Right kidney (tissue), 9 donors: ENCODE measurements around the gene KRT25.
A peak's percentile ranks its signal among the peaks of the same experiment; 100 is the strongest.

Experiments
- DNase-seq: peaks from one replicate; pipeline ENCODE4 v3.0.0-alpha.2; 2016
- long read RNA-seq, 8 donors: transcript quantifications; one replicate each; lab custom pipeline, GENCODE V29; 2026

KRT25 gene, protein sequence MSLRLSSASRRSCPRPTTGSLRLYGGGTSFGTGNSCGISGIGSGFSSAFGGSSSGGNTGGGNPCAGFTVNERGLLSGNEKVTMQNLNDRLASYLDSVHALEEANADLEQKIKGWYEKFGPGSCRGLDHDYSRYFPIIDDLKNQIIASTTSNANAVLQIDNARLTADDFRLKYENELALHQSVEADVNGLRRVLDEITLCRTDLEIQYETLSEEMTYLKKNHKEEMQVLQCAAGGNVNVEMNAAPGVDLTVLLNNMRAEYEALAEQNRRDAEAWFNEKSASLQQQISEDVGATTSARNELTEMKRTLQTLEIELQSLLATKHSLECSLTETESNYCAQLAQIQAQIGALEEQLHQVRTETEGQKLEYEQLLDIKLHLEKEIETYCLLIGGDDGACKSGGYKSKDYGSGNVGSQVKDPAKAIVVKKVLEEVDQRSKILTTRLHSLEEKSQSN
- long read RNA-seq, donor 1, result 0 reads
- long read RNA-seq, donor 2, result 0 reads
- long read RNA-seq, donor 3, result 0 reads
- long read RNA-seq, donor 4, result 0 reads
- long read RNA-seq, donor 5, result 0 reads
- long read RNA-seq, donor 6, result 0 reads
- long read RNA-seq, donor 7, result 0 reads
- long read RNA-seq, donor 8, result 0 reads

DNA sequence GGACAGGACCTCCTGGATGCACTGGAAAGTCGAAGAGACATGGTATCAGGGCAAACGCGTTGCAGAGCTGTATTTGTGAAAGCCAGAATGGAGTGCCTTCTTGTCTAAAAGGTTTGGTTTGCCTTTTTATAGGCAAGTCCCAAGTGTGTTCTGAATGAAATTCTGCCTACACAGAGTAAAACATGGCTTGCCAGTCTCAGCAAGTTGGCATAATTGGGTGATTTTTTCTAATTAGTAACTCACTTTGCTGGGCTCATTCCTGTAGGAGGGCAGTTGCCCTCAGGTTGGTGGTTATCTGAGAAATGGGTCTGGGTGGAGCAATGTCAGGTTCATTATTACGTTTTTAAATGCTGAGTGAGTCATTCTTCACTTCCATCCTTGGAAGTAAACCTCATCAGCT is at the start of gene KRT25:
Gene KRT25, minus strand, starts transcription at position 101 of the 400 bp plus-strand sequence. Its CDS starts 60 bp downstream, at position 41.
- no peak for DNase-seq

DNA sequence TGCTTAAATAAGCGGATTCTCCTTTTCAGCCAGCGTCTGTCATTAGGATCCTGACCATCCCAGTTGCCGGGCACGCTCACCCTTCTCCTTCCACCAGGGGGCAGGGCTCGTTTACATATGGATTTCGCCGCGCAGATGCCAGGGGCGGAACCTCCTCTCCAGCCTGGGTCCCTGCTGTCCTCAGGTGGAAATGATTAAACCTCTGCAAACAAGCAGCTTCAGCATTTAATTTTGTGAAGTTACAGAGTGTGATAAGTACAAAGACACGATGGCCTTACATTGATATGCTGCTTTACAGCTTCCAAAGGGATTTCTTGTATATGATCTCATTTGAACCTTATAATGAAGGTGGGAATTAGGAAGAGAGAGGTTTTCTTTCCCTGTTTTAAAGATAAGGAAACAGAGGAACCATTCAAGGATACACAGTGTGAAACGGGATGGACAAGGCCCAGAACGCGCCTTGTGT is 48.5 kb upstream of the KRT25 start:
- peak; percentile 44 for DNase-seq

DNA sequence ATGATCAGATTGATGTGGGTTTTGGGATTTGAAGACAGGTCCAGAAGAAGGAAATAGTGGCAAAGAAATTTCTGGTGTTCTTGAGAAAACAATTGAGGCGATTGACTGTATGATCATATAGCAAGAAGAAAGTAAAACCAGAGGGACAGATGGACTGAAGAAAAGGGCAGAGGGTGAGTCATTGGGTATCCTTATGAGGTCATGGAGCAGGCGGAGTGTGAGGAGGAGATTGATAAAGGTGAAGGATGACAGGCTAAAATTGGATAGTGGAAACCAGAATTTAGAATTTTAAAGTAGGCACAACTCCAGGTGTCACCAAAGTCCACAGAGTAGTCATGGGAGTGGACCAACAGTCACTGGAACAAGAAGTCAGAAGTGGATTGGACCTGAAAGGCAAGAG is 46.0 kb upstream of the KRT25 start:
- no peak for DNase-seq

DNA sequence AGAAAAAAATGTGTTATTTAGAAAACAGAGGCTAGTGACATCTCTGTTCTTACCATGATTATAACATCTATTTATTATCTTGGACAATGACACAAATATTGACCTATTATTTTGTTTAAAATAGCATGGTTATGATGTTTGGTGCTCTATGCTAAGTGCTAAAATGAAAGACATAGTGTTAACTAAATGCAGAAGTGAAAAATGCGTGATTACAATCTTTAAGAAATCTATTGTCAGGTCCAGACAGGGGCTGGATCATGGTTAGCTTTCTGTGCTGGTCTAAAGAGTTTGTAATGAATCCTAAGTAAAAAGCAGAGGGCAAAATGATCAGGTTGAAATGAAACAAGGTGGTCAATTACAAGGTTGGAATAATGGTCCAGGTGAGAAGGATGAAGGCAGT is 45.2 kb upstream of the KRT25 start:
- no peak for DNase-seq

DNA sequence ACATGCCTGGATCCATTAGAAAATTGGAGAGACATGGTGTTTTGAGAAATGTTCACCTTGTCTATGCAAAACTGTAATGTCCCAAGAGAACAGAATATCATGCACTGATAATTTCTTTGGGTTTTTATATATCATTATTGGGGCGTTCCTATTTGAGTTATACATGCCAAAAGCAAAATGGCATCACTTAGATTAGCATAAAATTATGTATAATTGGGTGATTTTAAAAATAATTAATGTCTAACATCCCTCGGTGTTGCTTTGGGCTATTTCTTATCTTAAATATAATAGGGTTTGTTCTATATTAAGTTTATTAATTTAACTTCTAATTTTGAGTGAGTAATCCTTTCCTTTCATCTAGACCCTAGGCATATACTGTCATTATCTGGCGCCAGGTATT is 44.7 kb upstream of the KRT25 start, which contains the start of gene KRT28:
Gene KRT28, minus strand, starts transcription at position 101 of the 400 bp plus-strand sequence. Its CDS starts 66 bp downstream, at position 35.
- no peak for DNase-seq

DNA sequence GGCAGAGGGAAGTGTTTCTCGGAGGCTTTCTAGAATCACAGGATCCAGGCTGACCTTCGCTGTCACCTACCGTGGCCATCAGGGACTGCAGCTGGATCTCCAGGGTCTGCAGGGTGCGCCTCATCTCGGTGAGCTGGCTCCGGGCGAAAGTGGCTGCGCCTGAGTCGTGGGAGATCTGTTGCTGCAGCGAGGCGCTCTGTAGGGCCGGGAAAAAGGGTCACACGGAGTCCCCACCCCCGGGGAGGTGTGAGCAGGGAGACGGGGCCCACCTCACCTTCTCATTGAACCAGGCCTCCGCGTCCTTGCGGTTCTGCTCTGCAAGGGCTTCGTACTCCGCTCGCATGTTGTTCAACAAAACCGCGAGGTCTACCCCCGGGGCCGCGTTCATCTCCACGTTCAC is 41.7 kb upstream of the KRT25 start:
- no peak for DNase-seq

DNA sequence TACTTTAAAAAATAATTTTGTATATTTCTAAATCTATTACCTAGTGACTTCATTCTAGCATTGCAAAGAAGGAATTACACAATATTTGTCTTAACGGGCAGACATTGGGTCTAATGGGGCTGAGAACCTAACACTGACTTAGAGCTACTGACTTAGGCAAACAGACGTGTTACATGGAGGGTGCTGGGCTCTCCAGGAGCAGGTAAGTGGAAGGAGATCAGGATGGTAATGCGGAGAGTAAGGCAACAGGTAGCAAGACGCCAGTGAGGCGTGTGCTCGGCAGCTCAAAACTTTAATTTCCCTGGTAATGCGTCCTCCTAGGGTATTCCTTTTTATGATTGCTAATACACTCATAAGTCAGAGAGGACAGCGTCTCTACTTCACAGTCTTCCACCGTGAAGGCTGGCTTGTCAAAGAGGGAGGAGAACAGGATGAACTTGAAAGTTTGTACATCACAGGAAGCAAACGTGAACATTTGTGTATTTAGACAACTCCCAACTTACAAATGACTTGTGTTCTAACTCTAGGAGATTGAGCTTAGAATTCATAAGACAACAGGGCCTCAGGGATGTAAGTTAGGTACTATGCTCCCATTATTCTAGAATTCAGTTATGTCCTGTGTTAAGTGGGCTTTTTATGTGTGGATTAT is 40.0 kb upstream of the KRT25 start:
- DNase-seq, result no peak

DNA sequence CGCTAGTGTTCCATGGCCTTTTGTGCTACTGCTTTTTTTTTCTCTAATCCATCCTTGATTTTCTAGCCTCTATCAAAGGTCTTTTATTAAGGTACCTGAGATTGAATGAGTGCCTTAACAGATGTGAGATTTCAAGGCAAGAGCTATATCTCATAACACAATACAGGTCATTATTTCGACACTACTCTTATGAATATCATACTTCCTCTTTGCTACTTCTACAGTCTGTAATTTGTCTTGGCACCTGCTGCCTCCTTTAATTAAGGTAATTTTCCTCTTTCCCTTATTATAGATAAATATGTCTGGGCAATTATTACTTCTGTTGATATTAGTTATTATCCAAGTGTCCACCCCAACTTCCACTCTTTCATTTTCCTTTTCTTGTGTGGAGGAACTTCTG is 39.3 kb upstream of the KRT25 start:
- no peak for DNase-seq

DNA sequence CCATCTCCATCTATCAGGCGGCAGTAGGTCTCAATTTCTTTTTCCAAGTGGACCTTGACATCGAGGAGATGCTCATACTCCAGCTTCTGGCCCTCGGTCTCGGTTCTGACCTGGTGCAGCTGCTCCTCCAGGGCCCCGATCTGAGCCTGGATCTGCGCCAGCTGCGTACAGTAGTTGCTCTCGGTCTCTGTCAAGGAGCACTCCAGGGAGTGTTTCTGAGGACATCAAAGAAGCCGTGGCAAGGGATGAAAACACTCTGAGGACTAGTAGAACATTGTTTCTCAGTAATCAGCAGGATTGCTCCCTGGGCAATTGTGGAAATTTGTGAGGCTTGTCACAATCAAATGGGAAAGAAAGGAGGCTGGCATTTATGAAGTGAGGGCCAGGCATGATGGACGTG is 38.7 kb upstream of the KRT25 start:
- DNase-seq, result no peak

DNA sequence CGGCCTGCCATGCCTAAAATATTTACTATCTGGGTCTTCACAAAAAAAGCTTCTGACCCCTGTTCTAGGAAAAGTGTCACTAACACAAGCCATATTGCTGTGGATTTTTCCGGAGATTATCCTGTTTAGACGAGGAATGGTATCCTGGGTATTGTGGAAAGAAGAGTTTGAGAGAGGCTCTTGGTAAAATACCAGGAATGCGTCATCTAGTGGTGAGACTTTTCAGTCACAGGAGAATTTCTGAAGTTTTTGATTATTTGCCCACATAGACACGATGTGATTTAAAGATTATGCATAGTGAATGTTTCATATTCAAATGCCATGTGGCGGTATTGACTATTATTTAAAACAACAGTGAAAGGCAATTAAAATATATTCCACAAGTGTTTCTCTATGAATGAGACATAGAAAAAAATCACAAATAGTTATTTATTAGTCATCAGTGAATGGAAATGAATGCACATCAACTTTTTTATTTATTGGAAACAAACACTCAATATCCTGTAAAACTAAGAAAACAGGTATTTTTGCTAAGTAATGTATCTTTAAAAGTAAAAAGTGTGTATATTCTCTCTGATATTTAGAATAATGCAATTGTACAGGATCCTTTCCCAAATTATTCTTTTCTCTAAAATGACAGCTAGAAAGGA is 36.8 kb upstream of the KRT25 start:
- DNase-seq, result no peak

DNA sequence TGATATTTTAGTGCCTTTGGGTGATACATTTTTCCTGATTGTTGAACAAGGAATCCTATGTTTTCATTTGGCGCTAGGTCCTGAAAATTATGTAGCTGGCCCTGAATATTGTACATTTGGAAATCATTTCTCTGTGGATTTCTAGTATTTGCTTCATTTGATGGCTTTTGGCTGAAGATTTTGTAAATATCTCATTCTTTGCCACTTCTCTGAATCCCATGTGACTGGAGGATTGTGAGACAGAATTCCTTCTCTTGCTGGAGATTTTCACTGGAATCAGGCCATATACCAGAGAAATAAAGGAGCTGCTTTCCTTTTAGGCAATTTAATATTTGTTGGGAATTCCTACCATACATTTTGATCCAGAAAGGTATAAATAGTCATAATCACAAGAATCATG is 36.0 kb upstream of the KRT25 start:
- DNase-seq, result no peak

DNA sequence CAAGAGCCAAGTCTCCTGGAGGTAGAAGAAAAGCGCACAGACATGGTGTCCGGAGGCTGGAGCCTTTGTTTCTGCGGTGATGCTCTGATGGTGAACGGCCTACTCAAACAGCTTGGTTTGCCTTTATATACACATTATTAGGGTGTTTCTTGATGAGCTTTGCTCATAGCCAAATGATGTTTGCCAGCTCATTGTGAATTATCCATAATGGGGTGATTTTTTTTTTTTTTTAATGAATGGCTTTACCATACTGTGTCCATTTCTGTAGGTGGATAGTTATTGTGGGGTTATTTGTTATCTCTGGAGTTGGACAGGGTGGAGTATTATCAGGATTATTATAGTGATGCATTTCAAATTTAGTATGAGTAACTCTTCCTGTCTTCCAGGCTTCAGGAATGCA is 27.3 kb upstream of the KRT25 start, which contains the start of gene KRT27:
Gene KRT27, minus strand, starts transcription at position 101 of the 400 bp plus-strand sequence. Its CDS starts 57 bp downstream, at position 44.
- no peak for DNase-seq

DNA sequence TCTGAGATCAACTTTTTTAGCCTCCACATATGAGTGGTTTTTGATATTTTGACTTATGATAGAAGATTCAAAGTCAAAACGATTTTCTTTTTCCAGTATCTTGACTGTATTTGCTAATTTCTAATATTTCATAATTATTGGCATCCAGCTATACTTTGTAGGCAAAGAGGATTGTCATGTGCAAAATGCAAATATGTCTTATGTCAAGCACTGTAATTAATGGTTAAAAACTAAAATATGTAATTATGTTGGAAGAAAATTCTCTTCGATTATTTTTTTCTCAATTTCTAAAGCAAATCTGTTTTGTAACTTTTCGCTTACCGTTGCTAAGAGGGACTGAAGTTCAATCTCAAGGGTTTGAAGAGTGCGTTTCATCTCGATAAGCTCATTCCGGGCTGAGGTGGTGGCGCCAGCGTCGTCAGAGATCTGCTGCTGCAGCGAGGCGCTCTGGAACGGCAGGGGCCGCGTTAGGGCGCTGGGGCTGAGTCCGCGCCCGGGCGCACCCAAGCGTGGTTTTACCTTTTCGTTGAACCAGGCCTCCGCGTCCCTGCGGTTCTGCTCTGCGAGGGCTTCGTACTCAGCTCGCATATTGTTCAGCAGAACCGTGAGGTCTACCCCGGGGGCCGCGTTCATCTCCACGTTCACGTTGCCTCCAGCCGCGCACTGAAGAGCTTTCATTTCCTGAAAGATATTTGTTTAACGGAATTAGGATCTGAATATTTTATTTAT is 24.2 kb upstream of the KRT25 start:
- DNase-seq, result peak; percentile 47

DNA sequence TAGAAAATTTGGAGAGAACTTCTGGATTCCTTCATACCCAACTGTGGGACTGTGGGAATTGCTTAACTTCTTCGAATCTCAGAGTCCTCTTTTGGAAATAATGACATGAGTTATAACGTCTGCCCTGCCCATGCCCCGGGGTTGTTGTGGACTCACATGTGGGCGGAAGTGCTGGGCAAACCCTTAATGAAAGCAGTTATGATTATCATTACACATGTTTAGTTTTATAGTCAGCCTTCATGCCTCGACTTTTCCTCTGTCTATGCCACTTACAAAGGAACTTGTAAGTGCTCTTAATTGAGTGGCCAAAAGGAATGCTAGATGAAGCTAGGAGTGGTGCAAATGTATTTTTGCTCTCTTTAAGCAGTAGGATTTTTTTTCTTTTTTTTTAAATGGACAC is 23.3 kb upstream of the KRT25 start:
- no peak for DNase-seq

DNA sequence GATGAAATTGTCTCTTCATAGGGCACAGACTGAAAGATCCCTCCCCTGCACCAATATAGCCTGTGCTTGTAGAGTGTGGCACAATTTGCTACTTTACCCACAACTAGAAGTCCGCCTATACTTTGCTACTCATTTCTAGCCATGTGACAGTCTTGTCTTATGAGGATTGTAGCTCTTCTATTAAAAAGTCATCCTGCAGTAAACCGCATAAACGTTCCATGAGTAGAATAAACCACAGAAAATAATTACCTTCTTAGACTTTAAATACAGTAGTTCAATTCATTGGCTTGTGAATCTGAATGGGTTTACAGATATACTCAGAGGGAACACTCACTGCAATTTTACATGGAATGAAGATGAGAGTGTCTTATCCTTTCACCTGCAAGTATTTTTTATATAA is 22.8 kb upstream of the KRT25 start:
- no peak for DNase-seq

DNA sequence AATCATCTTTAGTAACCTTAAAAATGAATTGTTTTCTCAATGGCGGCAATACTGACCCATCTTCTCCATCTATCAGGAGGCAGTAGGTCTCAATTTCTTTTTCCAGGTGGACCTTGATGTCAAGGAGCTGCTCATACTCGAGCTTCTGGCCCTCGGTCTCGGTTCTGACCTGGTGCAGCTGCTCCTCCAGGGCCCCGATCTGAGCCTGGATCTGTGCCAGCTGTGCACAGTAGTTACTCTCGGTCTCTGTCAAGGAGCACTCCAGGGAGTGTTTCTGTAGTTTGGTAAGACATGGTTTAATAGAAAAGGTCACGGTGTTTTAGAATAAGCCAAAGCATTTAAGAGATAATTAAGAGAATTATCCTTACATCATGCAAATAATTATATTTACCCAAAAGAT is 22.3 kb upstream of the KRT25 start:
- no peak for DNase-seq

DNA sequence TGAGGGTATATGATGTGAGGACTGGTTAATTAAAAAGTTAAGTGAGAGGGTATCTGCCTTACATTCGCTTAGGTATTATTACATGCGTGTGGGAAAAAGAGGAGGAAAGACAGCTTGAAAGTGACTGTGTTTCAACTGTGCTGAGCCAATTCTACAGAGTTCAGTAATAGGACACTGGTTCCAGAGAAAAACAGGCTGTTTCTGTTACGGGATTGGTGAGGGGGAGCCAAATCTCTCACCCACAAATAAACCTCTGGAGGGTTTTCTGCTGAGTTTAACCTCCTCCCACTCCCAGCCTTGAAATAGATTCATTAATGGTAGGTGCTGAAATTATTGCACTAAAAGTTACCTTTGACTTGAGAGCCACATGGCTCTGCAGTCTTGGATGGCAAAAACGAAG is 20.8 kb upstream of the KRT25 start:
- no peak for DNase-seq

DNA sequence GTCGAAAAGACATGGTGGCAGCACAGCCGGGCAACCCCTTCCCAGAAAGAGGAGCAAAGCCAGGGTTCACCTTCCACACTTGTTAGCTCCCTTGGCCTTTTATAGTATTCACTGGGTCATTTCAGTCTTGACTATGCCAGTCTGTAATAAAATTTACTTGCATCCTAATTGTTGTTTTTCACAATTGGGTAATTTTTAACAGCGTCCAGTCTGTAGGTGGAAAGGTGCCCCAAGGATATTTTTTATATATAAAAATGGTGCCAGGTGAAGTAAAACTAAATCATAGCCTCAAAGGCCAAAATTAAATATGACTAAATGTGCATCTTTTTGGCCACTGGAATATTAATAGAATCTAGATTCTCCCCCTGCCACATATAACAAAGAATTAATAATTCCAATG is 17.0 kb upstream of the KRT25 start, which contains the start of gene KRT26:
Gene KRT26, minus strand, starts transcription at position 101 of the 400 bp plus-strand sequence. Its CDS starts 88 bp downstream, at position 13.
- no peak for DNase-seq

DNA sequence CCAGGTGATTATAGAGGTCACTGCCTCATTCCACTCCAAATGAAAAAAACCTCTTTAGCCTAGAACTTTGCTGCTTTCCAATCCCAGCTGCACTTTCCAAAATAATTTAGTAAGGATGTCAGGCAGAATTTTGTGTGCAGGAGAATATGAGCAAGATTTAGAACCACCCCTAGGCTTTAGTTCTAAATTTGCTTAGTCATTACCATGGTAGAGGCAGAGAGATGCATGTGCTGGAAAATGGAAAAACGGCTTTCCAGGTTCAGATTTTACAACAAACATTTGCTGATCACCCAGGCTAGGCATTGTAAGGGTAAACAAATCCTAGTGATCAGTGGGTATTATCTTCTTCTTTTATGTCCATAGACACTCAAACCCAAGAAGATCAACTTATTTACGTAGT is 10.5 kb upstream of the KRT25 start:
- DNase-seq, result no peak

DNA sequence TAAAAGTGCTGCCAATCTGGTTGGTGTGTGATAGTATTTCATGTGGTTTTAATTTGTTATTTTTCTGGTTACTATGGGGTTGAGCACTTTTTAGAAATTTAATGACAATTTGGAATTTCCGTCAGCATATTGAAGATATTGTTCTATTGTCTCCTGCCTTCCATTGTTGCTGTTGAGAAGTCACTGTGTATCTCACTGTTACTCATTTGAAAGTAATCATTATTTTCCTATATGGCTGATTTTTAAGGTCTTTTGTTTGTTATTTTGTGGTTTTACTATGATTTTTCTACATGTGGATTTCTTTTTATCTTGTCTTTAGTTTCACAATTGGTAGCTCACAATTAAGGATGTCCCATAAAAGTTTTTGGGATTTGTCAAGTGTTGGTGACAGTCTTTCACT is 8.6 kb upstream of the KRT25 start:
- DNase-seq, result no peak

DNA sequence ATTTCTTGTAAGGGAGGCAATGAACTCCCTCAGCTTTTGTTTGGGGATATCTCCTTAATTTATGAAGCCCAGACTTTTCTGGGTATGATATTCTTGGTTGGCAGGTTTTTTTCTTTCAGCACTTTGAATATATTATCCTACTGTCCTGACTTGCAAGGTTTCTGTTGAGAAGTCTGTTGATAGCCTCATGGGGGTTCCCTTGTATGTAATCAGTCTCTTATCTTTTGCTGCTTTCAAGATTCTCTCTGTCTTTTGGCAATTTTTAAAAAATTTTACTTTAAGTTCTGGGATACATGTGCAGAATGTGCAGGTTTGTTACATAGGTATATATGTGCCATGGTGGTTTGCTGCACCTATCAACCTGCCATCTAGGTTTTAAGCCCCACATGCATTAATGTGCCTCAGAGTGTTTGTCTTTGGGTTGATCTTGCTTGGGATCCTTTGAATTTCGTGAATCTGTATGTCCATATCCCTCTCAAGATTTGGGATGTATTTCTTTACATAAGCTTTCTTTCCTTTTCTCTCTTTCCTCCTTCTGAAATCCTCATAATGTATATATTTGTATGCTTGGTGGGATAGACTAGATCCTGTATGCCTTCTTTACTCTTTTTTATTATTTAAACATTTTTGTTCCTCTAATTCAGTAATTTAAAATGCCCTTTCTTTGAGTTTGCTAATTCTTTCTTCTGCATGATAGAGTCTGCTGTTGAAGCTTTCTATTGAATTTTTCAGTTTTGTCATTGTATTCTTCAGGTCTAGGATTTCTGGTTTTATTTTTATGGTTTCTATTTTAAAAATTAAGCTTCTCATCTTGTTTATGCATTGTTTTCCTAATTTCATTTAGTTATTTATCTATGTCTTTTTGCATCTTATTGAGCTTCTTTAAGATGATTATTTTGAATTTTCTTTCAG is 5.2 kb upstream of the KRT25 start:
- no peak for DNase-seq
